ENCODE data around the gene CELF5. TPM values are rescaled to one million over a fixed set of nuclear protein-coding genes. Genes with fewer than 3 reads are reported as not detected.
"Not testable (repeated sequence)": the region's sequence is repeated elsewhere in the genome, so short reads cannot be mapped to it uniquely, and the experiment has no call there.

CELF5 gene
- total RNA-seq, 2 experiments from 2014 or later: 0.14 TPM; not detected in 1

DNA sequence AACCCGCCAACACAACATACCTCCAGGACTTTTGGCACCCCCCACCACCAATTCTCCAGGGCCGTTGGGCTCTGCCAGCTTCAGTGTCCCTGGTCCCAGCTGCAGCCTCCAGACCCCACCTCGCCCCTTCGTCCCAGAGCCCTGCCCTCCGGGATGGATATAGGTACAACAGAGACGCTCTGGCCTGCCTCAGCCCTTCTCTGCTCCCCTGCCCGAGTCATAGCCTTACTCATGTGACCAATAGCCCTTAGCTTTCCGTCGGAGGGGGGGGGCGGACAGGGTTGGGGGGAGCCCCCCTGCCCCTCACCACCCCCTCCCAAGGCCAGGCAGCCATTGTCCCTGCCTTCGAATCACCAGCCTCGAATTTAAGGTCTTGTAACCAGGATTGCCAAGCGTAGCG lies 71.1 kb downstream of the CELF5 start:
- peaks cover 2% of the 10 kb centered on the region for H3K9me3 Mint-ChIP-seq
- H3K36me3 Mint-ChIP-seq: no peaks in the 10 kb centered on the region
- no peak overlapping the region for H3K4me3 Mint-ChIP-seq
- DNase-seq (no peak), ATAC-seq (ENCODE audit: low read depth) (no peak)
- POLR2A ChIA-PET: no interaction called here
- no peak overlapping the region for H3K27ac Mint-ChIP-seq
- no peaks in the 10 kb centered on the region for H3K4me1 Mint-ChIP-seq
- peaks cover 6% of the 10 kb centered on the region for H3K27me3 Mint-ChIP-seq

- DNase-seq (no peak), ATAC-seq (ENCODE audit: low read depth) (no peak)
- H3K9me3 Mint-ChIP-seq: peaks cover 2% of the 10 kb centered on the region
- H3K4me3 Mint-ChIP-seq: no peak overlapping the region
- H3K27ac Mint-ChIP-seq: no peak overlapping the region
- H3K27me3 Mint-ChIP-seq: peaks cover 6% of the 10 kb centered on the region
- no peaks in the 10 kb centered on the region for H3K4me1 Mint-ChIP-seq
- no peaks in the 10 kb centered on the region for H3K36me3 Mint-ChIP-seq
- POLR2A ChIA-PET: no interaction called here
Measured at GRCh38 chr19:3296034-3296433, 71.6 kb downstream of the CELF5 start.

- ATAC-seq (ENCODE audit: low read depth) (no peak), DNase-seq (no peak)
- Mint-ChIP-seq H3K27ac (no peak overlapping the region), H3K9me3 (peaks cover 2% of the 10 kb centered on the region), H3K4me1 (no peaks in the 10 kb centered on the region), H3K27me3 (peaks cover 6% of the 10 kb centered on the region), H3K4me3 (no peak overlapping the region), H3K36me3 (no peaks in the 10 kb centered on the region)
- POLR2A ChIA-PET: no interaction called here
Measured at GRCh38 chr19:3296446-3296845, 72.0 kb downstream of the CELF5 start.

DNA sequence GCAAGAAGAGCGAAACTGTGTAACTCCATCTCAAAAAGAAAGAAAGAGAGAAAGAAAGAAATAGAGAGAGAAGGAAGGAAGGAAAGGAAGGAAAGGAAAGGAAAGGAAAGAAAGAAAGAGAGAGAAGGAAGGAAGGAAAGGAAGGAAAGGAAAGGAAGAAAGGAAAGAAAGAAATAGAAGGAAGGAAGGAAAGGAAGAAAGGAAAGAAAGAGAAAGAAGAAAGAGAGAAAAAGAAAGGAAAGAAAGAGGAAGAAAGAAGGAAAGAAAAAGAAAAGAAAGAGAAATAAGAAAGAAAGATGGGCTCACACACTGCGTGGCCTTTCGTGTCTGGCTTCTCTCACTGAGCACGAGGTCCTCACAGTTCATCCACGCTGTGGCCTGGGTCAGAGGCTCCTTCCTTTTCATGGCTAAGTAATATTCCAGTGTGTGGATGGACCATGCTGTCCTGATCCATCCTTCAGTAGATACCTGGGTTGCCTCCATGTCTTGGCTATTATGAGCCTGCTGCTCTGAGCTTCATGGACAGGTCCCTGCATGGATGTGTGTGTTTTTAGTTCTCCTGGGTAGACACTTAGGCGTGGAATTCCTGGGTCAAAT lies 74.5 kb downstream of the CELF5 start:
- POLR2A ChIA-PET: no interaction called here
- H3K27ac Mint-ChIP-seq: no peak overlapping the region
- H3K4me3 Mint-ChIP-seq: no peak overlapping the region
- DNase-seq: no peak
- no peaks in the 10 kb centered on the region for H3K36me3 Mint-ChIP-seq
- ATAC-seq (ENCODE audit: low read depth): no peak
- peaks cover 6% of the 10 kb centered on the region for H3K9me3 Mint-ChIP-seq
- H3K27me3 Mint-ChIP-seq: peaks cover 2% of the 10 kb centered on the region
- H3K4me1 Mint-ChIP-seq: no peaks in the 10 kb centered on the region

DNA sequence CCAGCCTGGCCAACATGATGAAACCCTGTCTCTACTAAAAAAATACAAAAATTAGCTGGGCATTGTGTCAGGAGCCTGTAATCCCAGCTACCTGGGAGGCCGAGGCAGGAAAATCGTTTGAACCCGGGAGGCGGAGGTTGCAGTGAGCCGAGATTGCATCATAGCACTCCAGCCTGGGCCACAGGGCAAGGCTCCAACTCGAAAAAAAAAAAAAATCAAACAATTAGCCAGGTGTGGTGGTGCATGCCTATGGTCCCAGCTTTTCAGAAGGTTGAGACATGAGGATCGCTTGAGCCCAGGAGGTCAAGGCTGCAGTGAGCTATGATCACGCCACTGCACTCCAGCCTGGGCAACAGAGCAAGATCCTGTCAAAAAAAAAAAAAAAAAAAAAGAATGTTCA lies 76.1 kb downstream of the CELF5 start:
- POLR2A ChIA-PET: interaction anchor here (0.6 kb wide), 1 partner anchor 788 kb away, joined by 3 read pairs; no protein-coding TSS in a partner anchor
- not testable (repeated sequence) for DNase-seq; H3K9me3 Mint-ChIP-seq; ATAC-seq (ENCODE audit: low read depth); H3K4me3 Mint-ChIP-seq; H3K4me1 Mint-ChIP-seq; H3K36me3 Mint-ChIP-seq; H3K27ac Mint-ChIP-seq; H3K27me3 Mint-ChIP-seq

GRCh38 chr19:3302755-3303154 lies 78.3 kb downstream of the CELF5 start:
- no peaks in the 10 kb centered on the region for H3K4me1 Mint-ChIP-seq
- H3K27ac Mint-ChIP-seq: no peak overlapping the region
- no peak overlapping the region for H3K4me3 Mint-ChIP-seq
- POLR2A ChIA-PET: interaction anchor here (0.6 kb wide), 2 partner anchors 124 to 145 kb away, joined by 3 to 5 read pairs; no protein-coding TSS in a partner anchor
- H3K9me3 Mint-ChIP-seq: peaks cover 6% of the 10 kb centered on the region
- H3K27me3 Mint-ChIP-seq: no peaks in the 10 kb centered on the region
- no peak for DNase-seq
- H3K36me3 Mint-ChIP-seq: no peaks in the 10 kb centered on the region
- ATAC-seq (ENCODE audit: low read depth): no peak

DNA sequence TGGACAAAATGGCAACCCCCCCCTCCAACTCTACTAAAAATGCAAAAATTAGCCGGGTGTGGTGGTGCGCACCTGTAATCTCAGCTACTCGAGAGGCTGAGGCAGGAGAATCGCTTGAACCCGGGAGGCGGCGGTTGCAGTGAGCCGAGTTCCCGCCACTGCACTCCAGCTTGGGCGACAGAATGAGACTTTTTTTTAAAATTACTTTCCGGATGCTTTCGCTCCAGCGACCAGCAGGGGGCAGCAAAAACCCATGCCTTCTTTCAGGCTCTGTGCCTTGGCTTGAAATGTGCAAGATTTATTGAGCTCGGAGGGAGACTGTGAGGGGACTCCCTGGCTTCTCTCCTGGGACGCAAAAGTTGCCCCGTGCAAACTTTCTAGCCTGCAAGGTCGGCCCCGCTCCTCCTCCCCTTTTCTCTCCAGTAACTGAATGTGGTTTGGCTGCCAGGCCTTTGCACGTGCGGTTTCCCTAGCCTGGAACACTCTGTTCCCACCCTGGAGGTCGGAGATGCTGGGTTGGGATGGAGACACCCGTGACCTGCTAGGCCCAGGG lies 80.5 kb downstream of the CELF5 start:
- peak; percentile 61 for ATAC-seq (ENCODE audit: low read depth)
- Mint-ChIP-seq H3K4me3 (no peak overlapping the region), H3K4me1 (peaks cover 1% of the 10 kb centered on the region), H3K27ac (no peak overlapping the region), H3K9me3 (peaks cover 4% of the 10 kb centered on the region), H3K27me3 (peaks cover 8% of the 10 kb centered on the region), H3K36me3 (no peaks in the 10 kb centered on the region)
- peak; percentile 84 for DNase-seq
- POLR2A ChIA-PET: no interaction called here

GRCh38 chr19:3309724-3310123 lies 85.3 kb downstream of the CELF5 start:
- H3K27ac Mint-ChIP-seq: no peak overlapping the region
- POLR2A ChIA-PET: no interaction called here
- H3K4me3 Mint-ChIP-seq: no peak overlapping the region
- no peaks in the 10 kb centered on the region for H3K9me3 Mint-ChIP-seq
- H3K27me3 Mint-ChIP-seq: peaks cover 21% of the 10 kb centered on the region
- H3K36me3 Mint-ChIP-seq: no peaks in the 10 kb centered on the region
- DNase-seq (no peak), ATAC-seq (ENCODE audit: low read depth) (no peak)
- peaks cover 1% of the 10 kb centered on the region for H3K4me1 Mint-ChIP-seq

DNA sequence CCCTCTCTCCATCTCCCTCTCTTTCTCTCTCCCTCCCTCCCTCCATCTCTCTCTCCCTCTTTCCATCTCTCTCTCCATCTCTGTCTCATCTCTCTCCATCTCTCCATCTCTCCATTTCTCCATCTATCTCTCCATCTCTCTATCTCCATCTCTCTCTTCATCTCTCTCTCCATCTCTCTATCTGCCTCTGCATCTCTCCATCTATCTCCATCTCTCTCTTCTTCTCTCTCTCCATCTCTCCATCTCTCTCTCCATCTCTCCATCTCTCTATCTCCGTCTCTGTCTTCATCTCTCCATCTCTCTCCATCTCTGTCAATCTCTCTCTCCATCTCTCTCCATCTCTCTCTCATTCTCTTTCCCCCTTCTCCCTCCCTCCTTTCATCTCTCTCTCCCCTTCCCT lies 85.8 kb downstream of the CELF5 start:
- DNase-seq (no peak), ATAC-seq (ENCODE audit: low read depth) (no peak)
- Mint-ChIP-seq H3K4me1 (peaks cover 1% of the 10 kb centered on the region), H3K27me3 (peaks cover 21% of the 10 kb centered on the region), H3K36me3 (no peaks in the 10 kb centered on the region), H3K9me3 (no peaks in the 10 kb centered on the region), H3K27ac (no peak overlapping the region), H3K4me3 (no peak overlapping the region)
- POLR2A ChIA-PET: no interaction called here

- Mint-ChIP-seq H3K27ac (no peak overlapping the region), H3K36me3 (no peaks in the 10 kb centered on the region), H3K27me3 (peaks cover 21% of the 10 kb centered on the region), H3K9me3 (no peaks in the 10 kb centered on the region), H3K4me3 (no peak overlapping the region), H3K4me1 (peaks cover 1% of the 10 kb centered on the region)
- DNase-seq: no peak
- no peak for ATAC-seq (ENCODE audit: low read depth)
- POLR2A ChIA-PET: no interaction called here
Measured at GRCh38 chr19:3310711-3311110, 86.2 kb downstream of the CELF5 start.

DNA sequence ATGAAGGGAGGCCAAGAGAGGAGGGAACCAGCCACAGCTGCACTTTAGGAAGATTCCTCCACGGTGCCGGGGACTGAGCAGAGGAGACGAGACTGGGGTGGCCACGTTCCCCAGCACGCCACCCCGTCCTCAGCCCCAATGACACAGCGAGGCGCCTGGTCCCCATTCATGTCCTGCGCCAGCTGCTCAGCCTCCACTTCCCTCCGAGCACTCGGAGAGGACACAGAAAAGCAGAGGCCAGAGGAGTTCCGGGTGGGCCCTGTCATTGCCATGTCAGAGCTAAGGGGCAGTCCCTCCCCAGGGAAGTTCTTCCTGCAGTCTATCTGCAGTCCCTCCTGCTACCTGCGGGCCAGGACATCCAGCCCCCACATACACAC lies 88.7 kb downstream of the CELF5 start:
- DNase-seq (no peak), ATAC-seq (ENCODE audit: low read depth) (no peak)
- POLR2A ChIA-PET: no interaction called here
- Mint-ChIP-seq H3K9me3 (no peaks in the 10 kb centered on the region), H3K27me3 (peaks cover 21% of the 10 kb centered on the region), H3K4me3 (no peak overlapping the region), H3K27ac (no peak overlapping the region), H3K4me1 (no peaks in the 10 kb centered on the region), H3K36me3 (no peaks in the 10 kb centered on the region)

DNA sequence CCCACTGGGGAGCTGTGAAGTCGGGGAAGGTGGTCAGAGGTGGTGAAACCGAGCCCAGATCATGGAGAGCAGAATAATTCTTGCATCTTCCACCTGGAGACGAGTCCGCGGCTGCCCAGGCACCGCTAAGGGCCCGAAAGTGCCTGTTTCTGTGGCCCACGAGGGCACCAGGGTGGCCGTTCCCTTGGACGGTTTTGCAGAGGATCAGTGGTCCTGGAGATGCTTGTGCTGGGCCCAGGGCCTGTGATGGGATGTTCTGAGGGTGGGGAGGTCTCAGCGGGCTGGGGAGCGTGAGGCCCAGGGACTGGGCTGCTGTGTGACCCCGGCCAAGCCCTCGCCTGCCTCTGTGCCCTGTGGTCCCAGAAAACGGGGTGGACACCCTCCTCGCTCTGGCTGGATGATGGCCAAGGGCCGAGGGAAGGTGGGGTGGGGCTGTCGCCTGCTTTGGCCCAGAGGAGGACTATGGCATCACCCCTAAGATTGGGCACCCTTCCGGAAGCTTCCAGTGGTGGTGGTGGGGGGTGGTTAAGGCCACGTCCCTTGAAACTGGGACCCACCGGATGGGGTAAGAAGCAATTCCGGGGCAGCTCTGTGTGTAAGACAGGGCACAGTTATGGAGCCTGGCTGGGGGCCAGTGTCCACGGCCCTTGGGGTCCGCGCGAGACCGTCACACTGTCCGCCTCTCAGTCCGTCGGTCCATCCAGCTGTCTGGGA lies 90.7 kb downstream of the CELF5 start:
- H3K4me1 Mint-ChIP-seq: no peaks in the 10 kb centered on the region
- H3K4me3 Mint-ChIP-seq: no peak overlapping the region

DNA sequence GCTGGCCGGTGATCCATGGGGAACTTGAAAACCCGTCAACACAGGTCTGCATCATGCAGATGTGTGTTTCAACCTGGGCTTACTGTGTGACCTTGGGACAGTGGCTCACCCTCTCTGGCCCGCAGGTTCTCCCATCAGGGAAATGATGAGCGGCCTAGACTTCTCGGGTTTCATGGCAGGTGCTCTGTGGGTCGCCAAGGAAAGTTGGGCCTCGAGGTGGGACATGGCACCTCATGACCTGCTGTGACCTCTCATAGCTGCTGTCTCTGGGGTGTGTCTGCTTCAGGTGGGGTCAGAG lies 91.2 kb downstream of the CELF5 start:
- Mint-ChIP-seq H3K36me3 (no peaks in the 10 kb centered on the region), H3K9me3 (no peaks in the 10 kb centered on the region), H3K27me3 (peaks cover 11% of the 10 kb centered on the region), H3K4me3 (no peak overlapping the region), H3K27ac (no peak overlapping the region), H3K4me1 (no peaks in the 10 kb centered on the region)
- DNase-seq (no peak), ATAC-seq (ENCODE audit: low read depth) (no peak)
- POLR2A ChIA-PET: no interaction called here

More for the DNA sequence above, 90.7 kb downstream of the CELF5 start:
- Mint-ChIP-seq H3K36me3 (no peaks in the 10 kb centered on the region), H3K27ac (no peak overlapping the region), H3K9me3 (no peaks in the 10 kb centered on the region), H3K27me3 (peaks cover 15% of the 10 kb centered on the region)
- ATAC-seq (ENCODE audit: low read depth): no peak
- no peak for DNase-seq
- POLR2A ChIA-PET: no interaction called here

DNA sequence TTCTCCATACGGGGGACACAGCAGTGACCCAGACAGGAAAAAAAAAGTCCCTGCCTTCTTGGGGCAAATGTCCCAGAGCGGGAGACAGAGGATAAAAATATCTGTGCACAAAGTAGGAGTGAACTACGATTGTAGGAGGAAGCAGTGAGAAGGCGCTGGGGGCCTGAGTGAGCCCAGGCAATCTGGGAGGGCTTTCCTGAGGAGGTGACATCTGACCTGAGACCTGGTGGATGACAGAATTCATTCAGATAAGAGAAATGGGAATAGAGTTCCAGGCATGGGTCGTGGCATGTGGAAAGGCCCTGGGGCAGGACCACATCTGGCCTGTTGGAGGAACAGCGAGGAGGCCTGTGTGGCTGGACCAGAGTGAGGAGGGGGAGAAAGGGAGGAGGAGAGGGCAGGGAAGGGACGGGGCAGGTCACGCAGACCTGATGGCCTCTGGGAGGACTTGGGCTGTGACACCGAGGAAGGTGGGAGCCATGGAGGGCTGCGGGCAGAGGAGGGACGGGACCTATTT lies 91.7 kb downstream of the CELF5 start:
- no peaks in the 10 kb centered on the region for H3K9me3 Mint-ChIP-seq
- ATAC-seq (ENCODE audit: low read depth) (no peak), DNase-seq (no peak)
- H3K4me1 Mint-ChIP-seq: no peaks in the 10 kb centered on the region
- H3K27me3 Mint-ChIP-seq: peaks cover 11% of the 10 kb centered on the region
- H3K27ac Mint-ChIP-seq: no peak overlapping the region
- POLR2A ChIA-PET: no interaction called here
- H3K36me3 Mint-ChIP-seq: no peaks in the 10 kb centered on the region
- no peak overlapping the region for H3K4me3 Mint-ChIP-seq

Data from activated naive CD8-positive, alpha-beta T cell treated with anti-CD3 and anti-CD28 coated beads, Interleukin-2, amount 10 ng/mL, durations not matched to agents 7 days and 5 days (primary cell).